HepG2 (cell line): ENCODE data around the gene ZNF683. TPM values are rescaled to one million over a fixed set of nuclear protein-coding genes. Genes with fewer than 3 reads are reported as not detected.

Experiments used
- DNMT1 ChIP-seq: sonication (generic); formaldehyde crosslinking; IDR thresholded peaks from 2 replicates; pipeline ENCODE4 v1.5.1; 2020; ENCODE audit warnings: mild to moderate bottlenecking, missing genetic modification reagents
- HNF4A ChIP-seq: sonication (generic); formaldehyde crosslinking; IDR thresholded peaks from 2 replicates; pipeline ENCODE4 v1.4.0; 2020; ENCODE audit warnings: missing genetic modification reagents
- HNRNPH1 ChIP-seq: fragments of 200-400 bp; formaldehyde crosslinking; optimal IDR thresholded peaks from 2 replicates; pipeline ENCODE3; 2017; ENCODE audit warnings: mild to moderate bottlenecking, low read depth, low read length
- IRF2 ChIP-seq: IDR thresholded peaks from 2 replicates; pipeline ENCODE4 v1.6.1; 2018; ENCODE audit warnings: missing genetic modification reagents, missing compliant biosample characterization
- MEIS2 ChIP-seq: sonication (generic); formaldehyde crosslinking; IDR thresholded peaks from 2 replicates; pipeline ENCODE4 v1.9.0; 2021; ENCODE audit warnings: mild to moderate bottlenecking, missing genetic modification reagents
- RARA ChIP-seq: IDR thresholded peaks from 2 replicates; pipeline ENCODE4 v1.6.1; 2016; ENCODE audit warnings: missing genetic modification reagents, missing compliant biosample characterization
- STAT5B ChIP-seq: sonication (generic); formaldehyde crosslinking; IDR thresholded peaks from 2 replicates; pipeline ENCODE4 v1.4.0; 2020; ENCODE audit warnings: missing genetic modification reagents
- YEATS4 ChIP-seq: sonication (generic); formaldehyde crosslinking; IDR thresholded peaks from 2 replicates; pipeline ENCODE4 v1.4.0; 2020; ENCODE audit warnings: missing genetic modification reagents, borderline replicate concordance
- ZKSCAN8 ChIP-seq: IDR thresholded peaks from 2 replicates; pipeline ENCODE4 v1.6.1; 2016; ENCODE audit warnings: borderline replicate concordance, missing genetic modification reagents, missing compliant biosample characterization
- ZNF263 ChIP-seq: sonication (generic); formaldehyde crosslinking; IDR thresholded peaks from 2 replicates; pipeline ENCODE4 v1.4.0; 2020; ENCODE audit warnings: missing genetic modification reagents
- ZNF337 ChIP-seq: sonication (generic); formaldehyde crosslinking; IDR thresholded peaks from 2 replicates; pipeline ENCODE4 v1.5.1; 2020; ENCODE audit warnings: missing genetic modification reagents, low read depth, mild to moderate bottlenecking, borderline replicate concordance
- ZNF768 ChIP-seq: sonication (generic); formaldehyde crosslinking; IDR thresholded peaks from 2 replicates; pipeline ENCODE4 v1.4.0; 2020; ENCODE audit warnings: missing genetic modification reagents
- polyA plus RNA-seq, 8 experiments: library from polyadenylated mRNA; depleted of rRNA in 3 of 8; stranded (reverse) in 7 of 8; unstranded in 1 of 8; fragments of >200 nt; fragmentation: Illumina TruSeq in 4 of 8; extraction: Trizol in 4 of 8; gene quantifications; 2 replicates each; pipeline versions ENCODE4 v1.2.1 to v1.2.3, GENCODE V29; 2011 to 2016; ENCODE audit warnings: low read depth in 4 of 8, missing spikeins in 1 of 8, mixed read lengths in 1 of 8; ENCODE audit not compliant: insufficient read depth in 1 of 8
- total RNA-seq, 5 experiments: library from RNA; depleted of rRNA; stranded (reverse); fragments of >200 nt; fragmentation: Illumina TruSeq; extraction: Trizol; gene quantifications; 2 replicates each; pipeline ENCODE4 v1.2.3, GENCODE V29; 2016; ENCODE audit warnings: low read depth in 1 of 5
- TF ChIP-seq, protein P1 (sequence below): sonication (generic); formaldehyde crosslinking; IDR thresholded peaks from 2 replicates; pipeline ENCODE4 v1.4.0; 2020; ENCODE audit warnings: missing genetic modification reagents, borderline replicate concordance
- TF ChIP-seq, protein P2 (sequence below): sonication (generic); formaldehyde crosslinking; IDR thresholded peaks from 2 replicates; pipeline ENCODE4 v1.4.0; 2020; ENCODE audit warnings: missing genetic modification reagents, borderline replicate concordance
- TF ChIP-seq, protein P3 (sequence below): sonication (generic); formaldehyde crosslinking; IDR thresholded peaks from 2 replicates; pipeline ENCODE4 v1.8.1; 2023; ENCODE audit warnings: mild to moderate bottlenecking, missing genetic modification reagents
- TF ChIP-seq, protein P4 (sequence below): IDR thresholded peaks from 2 replicates; pipeline ENCODE4 v1.4.0; 2020; ENCODE audit warnings: mild to moderate bottlenecking, missing genetic modification reagents

Gene ZNF683
- total and polyA plus RNA-seq, 2 of the 13 experiments (the other 11 are each of a cell fraction or from before 2014, with no cell fraction given), result not detected

DNA sequence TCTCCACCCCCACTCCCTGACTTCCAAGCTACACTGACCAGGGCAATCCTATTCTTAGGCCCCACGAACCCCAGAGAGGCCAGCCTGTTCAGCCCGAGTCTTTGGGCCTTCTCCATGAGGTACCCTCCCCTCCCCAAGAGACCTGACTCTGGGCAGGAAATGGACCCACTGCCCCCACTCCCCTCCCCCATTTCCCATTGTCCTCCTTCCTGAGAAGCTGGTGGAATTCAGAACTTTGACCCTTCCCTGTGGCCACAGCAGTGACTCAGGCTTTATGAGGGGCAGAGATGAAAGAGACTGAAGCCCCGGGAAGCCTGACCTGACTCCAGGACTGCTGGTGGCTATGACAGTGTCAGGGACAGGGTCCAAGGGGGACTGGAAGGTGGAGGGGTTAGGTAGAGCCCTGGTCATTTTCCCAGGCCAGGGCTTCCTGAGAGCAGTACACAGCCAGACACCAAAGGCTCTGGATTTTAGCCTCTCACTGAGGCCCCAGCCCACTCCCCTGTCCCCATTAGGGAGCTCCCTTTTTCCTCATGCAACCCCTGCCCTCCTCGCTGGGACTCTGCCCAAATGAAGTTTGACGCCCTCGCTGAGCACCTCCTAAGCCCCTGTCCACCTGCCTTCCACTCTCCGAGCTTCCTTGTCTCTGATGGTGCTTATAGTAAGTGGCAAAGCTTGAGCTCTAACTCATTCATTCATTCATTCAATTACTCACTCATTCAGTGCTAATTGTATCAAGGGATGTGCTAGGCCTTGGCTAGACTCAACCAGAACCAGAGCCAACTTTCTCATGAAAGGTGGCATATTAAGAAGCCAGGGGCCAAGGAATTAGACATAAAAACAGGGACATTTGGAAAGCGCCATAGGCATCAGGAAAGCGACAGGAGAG lies 21.6 kb downstream of the ZNF683 start (continued):
- TF ChIP-seq STAT5B (CRISPR knock-in tag), result no peak
- TF ChIP-seq DNMT1, result no peak
- TF ChIP-seq, protein P1, sequence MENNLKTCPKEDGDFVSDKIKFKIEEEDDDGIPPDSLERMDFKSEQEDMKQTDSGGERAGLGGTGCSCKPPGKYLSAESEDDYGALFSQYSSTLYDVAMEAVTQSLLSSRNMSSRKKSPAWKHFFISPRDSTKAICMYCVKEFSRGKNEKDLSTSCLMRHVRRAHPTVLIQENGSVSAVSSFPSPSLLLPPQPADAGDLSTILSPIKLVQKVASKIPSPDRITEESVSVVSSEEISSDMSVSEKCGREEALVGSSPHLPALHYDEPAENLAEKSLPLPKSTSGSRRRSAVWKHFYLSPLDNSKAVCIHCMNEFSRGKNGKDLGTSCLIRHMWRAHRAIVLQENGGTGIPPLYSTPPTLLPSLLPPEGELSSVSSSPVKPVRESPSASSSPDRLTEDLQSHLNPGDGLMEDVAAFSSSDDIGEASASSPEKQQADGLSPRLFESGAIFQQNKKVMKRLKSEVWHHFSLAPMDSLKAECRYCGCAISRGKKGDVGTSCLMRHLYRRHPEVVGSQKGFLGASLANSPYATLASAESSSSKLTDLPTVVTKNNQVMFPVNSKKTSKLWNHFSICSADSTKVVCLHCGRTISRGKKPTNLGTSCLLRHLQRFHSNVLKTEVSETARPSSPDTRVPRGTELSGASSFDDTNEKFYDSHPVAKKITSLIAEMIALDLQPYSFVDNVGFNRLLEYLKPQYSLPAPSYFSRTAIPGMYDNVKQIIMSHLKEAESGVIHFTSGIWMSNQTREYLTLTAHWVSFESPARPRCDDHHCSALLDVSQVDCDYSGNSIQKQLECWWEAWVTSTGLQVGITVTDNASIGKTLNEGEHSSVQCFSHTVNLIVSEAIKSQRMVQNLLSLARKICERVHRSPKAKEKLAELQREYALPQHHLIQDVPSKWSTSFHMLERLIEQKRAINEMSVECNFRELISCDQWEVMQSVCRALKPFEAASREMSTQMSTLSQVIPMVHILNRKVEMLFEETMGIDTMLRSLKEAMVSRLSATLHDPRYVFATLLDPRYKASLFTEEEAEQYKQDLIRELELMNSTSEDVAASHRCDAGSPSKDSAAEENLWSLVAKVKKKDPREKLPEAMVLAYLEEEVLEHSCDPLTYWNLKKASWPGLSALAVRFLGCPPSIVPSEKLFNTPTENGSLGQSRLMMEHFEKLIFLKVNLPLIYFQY (CRISPR knock-in tag), result peak; percentile 82; the same call in 1 of the 2 replicates
- TF ChIP-seq ZKSCAN8 (CRISPR knock-in tag), result 0 out of 2 replicates have a peak, but pooled peaks have one; percentile 51
- TF ChIP-seq IRF2 (CRISPR knock-in tag), result no peak; the same call in 1 of the 2 replicates
- TF ChIP-seq, protein P2, sequence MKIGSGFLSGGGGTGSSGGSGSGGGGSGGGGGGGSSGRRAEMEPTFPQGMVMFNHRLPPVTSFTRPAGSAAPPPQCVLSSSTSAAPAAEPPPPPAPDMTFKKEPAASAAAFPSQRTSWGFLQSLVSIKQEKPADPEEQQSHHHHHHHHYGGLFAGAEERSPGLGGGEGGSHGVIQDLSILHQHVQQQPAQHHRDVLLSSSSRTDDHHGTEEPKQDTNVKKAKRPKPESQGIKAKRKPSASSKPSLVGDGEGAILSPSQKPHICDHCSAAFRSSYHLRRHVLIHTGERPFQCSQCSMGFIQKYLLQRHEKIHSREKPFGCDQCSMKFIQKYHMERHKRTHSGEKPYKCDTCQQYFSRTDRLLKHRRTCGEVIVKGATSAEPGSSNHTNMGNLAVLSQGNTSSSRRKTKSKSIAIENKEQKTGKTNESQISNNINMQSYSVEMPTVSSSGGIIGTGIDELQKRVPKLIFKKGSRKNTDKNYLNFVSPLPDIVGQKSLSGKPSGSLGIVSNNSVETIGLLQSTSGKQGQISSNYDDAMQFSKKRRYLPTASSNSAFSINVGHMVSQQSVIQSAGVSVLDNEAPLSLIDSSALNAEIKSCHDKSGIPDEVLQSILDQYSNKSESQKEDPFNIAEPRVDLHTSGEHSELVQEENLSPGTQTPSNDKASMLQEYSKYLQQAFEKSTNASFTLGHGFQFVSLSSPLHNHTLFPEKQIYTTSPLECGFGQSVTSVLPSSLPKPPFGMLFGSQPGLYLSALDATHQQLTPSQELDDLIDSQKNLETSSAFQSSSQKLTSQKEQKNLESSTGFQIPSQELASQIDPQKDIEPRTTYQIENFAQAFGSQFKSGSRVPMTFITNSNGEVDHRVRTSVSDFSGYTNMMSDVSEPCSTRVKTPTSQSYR (CRISPR knock-in tag), result peak; percentile 99
- TF ChIP-seq ZNF337, result peak; percentile 38; the same call in 1 of the 2 replicates
- TF ChIP-seq MEIS2 (CRISPR knock-in tag), result no peak; the same call in 1 of the 2 replicates
- TF ChIP-seq, protein P3, sequence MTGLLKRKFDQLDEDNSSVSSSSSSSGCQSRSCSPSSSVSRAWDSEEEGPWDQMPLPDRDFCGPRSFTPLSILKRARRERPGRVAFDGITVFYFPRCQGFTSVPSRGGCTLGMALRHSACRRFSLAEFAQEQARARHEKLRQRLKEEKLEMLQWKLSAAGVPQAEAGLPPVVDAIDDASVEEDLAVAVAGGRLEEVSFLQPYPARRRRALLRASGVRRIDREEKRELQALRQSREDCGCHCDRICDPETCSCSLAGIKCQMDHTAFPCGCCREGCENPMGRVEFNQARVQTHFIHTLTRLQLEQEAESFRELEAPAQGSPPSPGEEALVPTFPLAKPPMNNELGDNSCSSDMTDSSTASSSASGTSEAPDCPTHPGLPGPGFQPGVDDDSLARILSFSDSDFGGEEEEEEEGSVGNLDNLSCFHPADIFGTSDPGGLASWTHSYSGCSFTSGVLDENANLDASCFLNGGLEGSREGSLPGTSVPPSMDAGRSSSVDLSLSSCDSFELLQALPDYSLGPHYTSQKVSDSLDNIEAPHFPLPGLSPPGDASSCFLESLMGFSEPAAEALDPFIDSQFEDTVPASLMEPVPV (CRISPR knock-in tag), result peak; percentile 43; the same call in 1 of the 2 replicates
- TF ChIP-seq RARA (CRISPR knock-in tag), result peak; percentile 90
- TF ChIP-seq YEATS4 (CRISPR knock-in tag), result peak; percentile 44; the same call in 1 of the 2 replicates
- TF ChIP-seq ZNF768 (CRISPR knock-in tag), result no peak; the same call in 1 of the 2 replicates
- TF ChIP-seq, protein P4, sequence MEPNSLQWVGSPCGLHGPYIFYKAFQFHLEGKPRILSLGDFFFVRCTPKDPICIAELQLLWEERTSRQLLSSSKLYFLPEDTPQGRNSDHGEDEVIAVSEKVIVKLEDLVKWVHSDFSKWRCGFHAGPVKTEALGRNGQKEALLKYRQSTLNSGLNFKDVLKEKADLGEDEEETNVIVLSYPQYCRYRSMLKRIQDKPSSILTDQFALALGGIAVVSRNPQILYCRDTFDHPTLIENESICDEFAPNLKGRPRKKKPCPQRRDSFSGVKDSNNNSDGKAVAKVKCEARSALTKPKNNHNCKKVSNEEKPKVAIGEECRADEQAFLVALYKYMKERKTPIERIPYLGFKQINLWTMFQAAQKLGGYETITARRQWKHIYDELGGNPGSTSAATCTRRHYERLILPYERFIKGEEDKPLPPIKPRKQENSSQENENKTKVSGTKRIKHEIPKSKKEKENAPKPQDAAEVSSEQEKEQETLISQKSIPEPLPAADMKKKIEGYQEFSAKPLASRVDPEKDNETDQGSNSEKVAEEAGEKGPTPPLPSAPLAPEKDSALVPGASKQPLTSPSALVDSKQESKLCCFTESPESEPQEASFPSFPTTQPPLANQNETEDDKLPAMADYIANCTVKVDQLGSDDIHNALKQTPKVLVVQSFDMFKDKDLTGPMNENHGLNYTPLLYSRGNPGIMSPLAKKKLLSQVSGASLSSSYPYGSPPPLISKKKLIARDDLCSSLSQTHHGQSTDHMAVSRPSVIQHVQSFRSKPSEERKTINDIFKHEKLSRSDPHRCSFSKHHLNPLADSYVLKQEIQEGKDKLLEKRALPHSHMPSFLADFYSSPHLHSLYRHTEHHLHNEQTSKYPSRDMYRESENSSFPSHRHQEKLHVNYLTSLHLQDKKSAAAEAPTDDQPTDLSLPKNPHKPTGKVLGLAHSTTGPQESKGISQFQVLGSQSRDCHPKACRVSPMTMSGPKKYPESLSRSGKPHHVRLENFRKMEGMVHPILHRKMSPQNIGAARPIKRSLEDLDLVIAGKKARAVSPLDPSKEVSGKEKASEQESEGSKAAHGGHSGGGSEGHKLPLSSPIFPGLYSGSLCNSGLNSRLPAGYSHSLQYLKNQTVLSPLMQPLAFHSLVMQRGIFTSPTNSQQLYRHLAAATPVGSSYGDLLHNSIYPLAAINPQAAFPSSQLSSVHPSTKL (CRISPR knock-in tag), result peak; percentile 87
- no peak for TF ChIP-seq HNRNPH1
- TF ChIP-seq HNF4A, result peak; percentile 96
- TF ChIP-seq ZNF263 (CRISPR knock-in tag), result no peak
